Activated B cell treated with CpG ODN at 0.5 μM for 24 hours (primary cell): ENCODE measurements around the gene GABRP. TPM values are rescaled to one million over a fixed set of nuclear protein-coding genes. Genes with fewer than 3 reads are reported as not detected.

Experiments
- ATAC-seq: fragments of 200-7000 bp; cut with Tn5 transposase; one replicate; pipeline ENCODE4 v1.10.0; 2021; ENCODE audit warnings: low read depth, mild to moderate bottlenecking, moderate library complexity
- CTCF ChIA-PET: fragments of 350-600 bp; sonication (Branson Sonifier 250); formaldehyde crosslinking; loops from one replicate; lab custom pipeline; 2021; ENCODE audit warnings: antibody characterized with exemption; lab: Charles Lee
- POLR2A ChIA-PET: fragments of 350-600 bp; sonication (Branson Sonifier 250); formaldehyde crosslinking; loops from one replicate; lab custom pipeline; 2021; ENCODE audit warnings: antibody characterized with exemption; lab: Charles Lee
- DNase-seq: peaks from one replicate; pipeline ENCODE4 v3.0.0; 2022
- H3K27ac Mint-ChIP-seq: one replicate; pipeline ENCODE4 v1.8.0; 2020; ENCODE audit warnings: mixed read lengths
- H3K27me3 Mint-ChIP-seq: one replicate; pipeline ENCODE4 v1.8.0; 2021; ENCODE audit warnings: mixed read lengths
- H3K36me3 Mint-ChIP-seq: one replicate; pipeline ENCODE4 v1.8.0; 2021; ENCODE audit warnings: low read depth, mixed read lengths
- H3K4me1 Mint-ChIP-seq: one replicate; pipeline ENCODE4 v1.8.0; 2021; ENCODE audit warnings: mixed read lengths
- H3K4me3 Mint-ChIP-seq: one replicate; pipeline ENCODE4 v1.8.0; 2020; ENCODE audit warnings: mild to moderate bottlenecking, mixed read lengths
- H3K9me3 Mint-ChIP-seq: one replicate; pipeline ENCODE4 v1.8.0; 2020; ENCODE audit warnings: mixed read lengths
- intact Hi-C: fragments of 100-400 bp; cut with micrococcal nuclease; formaldehyde crosslinking; loops from one replicate; pipeline ENCODE4 v1.15.1; 2024
- total RNA-seq: library from RNA; stranded (reverse); gene quantifications from 2 replicates; pipeline ENCODE4 v1.2.3, GENCODE V29; 2022
- TF ChIP-seq, protein P1 (sequence below): fragments of 200-600 bp; IDR thresholded peaks from one replicate; pipeline ENCODE4 v1.8.0; 2022; ENCODE audit warnings: antibody characterized with exemption, mild to moderate bottlenecking

Gene GABRP, protein sequence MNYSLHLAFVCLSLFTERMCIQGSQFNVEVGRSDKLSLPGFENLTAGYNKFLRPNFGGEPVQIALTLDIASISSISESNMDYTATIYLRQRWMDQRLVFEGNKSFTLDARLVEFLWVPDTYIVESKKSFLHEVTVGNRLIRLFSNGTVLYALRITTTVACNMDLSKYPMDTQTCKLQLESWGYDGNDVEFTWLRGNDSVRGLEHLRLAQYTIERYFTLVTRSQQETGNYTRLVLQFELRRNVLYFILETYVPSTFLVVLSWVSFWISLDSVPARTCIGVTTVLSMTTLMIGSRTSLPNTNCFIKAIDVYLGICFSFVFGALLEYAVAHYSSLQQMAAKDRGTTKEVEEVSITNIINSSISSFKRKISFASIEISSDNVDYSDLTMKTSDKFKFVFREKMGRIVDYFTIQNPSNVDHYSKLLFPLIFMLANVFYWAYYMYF
- total RNA-seq = not detected in 2 replicates

DNA sequence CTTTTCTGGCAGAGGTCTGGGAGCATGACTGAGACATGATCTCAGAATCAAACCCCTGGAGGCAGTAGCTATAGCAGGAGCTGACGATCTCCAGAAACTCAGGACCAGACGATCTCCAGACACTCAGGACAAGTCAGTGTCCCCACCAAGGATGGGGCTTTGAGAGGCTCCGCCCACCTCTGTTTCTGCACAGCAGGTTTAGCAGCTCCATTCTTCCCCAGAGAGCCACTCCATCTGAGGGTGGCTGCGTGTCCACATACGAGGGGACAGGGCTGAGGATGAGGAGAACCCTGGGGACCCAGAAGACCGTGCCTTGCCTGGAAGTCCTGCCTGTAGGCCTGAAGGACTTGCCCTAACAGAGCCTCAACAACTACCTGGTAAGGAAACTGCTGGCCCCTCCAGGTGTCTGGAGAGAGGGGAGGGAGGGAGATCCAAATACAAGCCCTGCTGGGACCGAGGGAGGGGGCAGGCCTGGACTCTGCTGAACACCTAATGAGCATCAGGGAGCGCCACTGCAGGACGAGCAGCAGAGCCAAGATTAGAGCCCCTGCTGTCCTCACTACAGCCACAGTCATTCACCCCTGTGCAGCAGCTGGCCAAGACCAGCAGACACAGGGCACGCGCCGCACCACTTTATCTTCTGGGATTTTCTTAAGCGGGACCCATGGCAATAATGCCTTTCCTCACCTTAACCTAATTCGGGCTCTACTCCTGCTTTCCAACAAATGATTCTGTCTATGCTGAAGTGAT is at the start of gene GABRP:
TSS of gene GABRP (plus strand) at position 228 of the 750 bp plus-strand sequence. CDS start 4,891 bp downstream, outside the sequence.
- Mint-ChIP-seq H3K36me3 (no peaks in the 10 kb centered on the region), H3K4me1 (no peaks in the 10 kb centered on the region), H3K4me3 (no peak within 1 kb of the TSS), H3K27ac (no peak within 1 kb of the TSS), H3K9me3 (no peaks in the 10 kb centered on the region), H3K27me3 (no peaks in the 10 kb centered on the region)
- DNase-seq = no peak
- POLR2A ChIA-PET = no interaction called here
- intact Hi-C loops = no loop called here
- CTCF ChIA-PET = no interaction called here
- ATAC-seq = no peak
- TF ChIP-seq, protein P1, sequence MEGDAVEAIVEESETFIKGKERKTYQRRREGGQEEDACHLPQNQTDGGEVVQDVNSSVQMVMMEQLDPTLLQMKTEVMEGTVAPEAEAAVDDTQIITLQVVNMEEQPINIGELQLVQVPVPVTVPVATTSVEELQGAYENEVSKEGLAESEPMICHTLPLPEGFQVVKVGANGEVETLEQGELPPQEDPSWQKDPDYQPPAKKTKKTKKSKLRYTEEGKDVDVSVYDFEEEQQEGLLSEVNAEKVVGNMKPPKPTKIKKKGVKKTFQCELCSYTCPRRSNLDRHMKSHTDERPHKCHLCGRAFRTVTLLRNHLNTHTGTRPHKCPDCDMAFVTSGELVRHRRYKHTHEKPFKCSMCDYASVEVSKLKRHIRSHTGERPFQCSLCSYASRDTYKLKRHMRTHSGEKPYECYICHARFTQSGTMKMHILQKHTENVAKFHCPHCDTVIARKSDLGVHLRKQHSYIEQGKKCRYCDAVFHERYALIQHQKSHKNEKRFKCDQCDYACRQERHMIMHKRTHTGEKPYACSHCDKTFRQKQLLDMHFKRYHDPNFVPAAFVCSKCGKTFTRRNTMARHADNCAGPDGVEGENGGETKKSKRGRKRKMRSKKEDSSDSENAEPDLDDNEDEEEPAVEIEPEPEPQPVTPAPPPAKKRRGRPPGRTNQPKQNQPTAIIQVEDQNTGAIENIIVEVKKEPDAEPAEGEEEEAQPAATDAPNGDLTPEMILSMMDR = no peak

DNA sequence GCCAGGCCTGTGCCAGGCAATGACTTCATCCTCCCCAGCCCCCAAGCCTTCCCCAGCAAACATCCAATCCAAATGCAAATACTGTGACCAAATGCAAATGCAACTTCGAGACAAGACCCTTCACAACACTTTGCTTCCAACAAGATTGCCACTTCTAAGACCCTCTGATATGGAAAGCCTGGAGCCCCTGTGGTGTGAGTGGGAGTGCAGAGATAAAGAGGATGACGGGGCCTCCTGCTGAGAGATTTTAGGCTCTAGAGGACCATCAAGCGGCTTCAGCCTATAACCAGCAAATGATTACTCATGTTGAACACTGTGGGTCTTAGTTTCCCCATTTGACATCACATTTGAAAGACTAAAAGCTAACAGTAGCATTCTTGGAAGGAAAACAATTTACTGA is 46.6 kb upstream of the GABRP start:
- Mint-ChIP-seq H3K9me3 (peaks cover 2% of the 10 kb centered on the region), H3K4me1 (no peaks in the 10 kb centered on the region), H3K4me3 (no peak overlapping the region), H3K27me3 (peaks cover 5% of the 10 kb centered on the region), H3K27ac (no peak overlapping the region), H3K36me3 (no peaks in the 10 kb centered on the region)
- ATAC-seq (no peak), DNase-seq (no peak)
- TF ChIP-seq, protein P1 = no peak
- intact Hi-C loops = no loop called here
- ChIA-PET CTCF (no interaction called here), POLR2A (no interaction called here)

DNA sequence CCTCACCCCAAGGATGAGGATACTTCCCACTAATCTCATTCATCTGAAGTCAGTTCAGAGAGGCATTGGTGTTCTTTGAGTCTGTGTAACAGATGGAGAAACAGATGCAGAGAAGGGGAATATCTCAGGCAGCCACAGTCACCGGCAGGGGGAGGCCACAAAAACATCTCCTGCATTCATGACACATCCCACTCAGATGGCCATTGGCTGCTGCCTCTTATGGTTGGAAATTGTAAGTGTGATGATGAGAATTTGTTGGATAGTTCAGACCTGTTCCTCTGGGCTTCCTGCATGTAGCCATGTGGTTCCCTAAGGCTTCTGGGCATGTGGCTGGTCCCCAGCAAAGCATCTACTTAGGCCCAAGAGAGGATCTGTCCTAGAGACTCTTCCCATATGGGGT is 45.9 kb upstream of the GABRP start:
- POLR2A ChIA-PET = no interaction called here
- H3K36me3 Mint-ChIP-seq = no peaks in the 10 kb centered on the region
- DNase-seq (no peak), ATAC-seq (no peak)
- H3K9me3 Mint-ChIP-seq = peaks cover 2% of the 10 kb centered on the region
- H3K4me1 Mint-ChIP-seq = no peaks in the 10 kb centered on the region
- intact Hi-C loops = no loop called here
- TF ChIP-seq, protein P1 = no peak
- H3K27ac Mint-ChIP-seq = no peak overlapping the region
- H3K4me3 Mint-ChIP-seq = no peak overlapping the region
- CTCF ChIA-PET = no interaction called here
- H3K27me3 Mint-ChIP-seq = peaks cover 7% of the 10 kb centered on the region

DNA sequence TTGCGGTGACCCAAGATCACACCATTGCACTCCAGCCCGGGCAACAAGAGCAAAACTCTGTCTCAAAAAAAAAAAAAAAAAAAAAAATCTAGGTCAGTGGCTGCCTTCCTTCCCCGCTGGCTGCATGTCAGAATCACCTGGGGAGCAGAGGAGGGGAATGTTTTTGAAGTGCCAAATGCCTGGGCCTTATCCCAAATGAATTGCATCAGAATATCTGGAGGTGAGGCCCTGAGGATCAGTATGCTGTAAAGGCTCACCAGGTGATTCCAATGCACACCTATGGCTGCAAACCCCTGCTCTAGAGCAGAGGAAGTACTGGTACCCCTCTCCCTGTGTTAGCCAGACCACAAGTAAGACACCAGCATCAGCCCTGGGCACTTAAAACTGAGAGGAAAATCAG is 44.7 kb upstream of the GABRP start:
- POLR2A ChIA-PET = no interaction called here
- Mint-ChIP-seq H3K4me3 (no peak overlapping the region), H3K36me3 (no peaks in the 10 kb centered on the region), H3K27me3 (peaks cover 14% of the 10 kb centered on the region), H3K9me3 (peaks cover 2% of the 10 kb centered on the region), H3K27ac (no peak overlapping the region), H3K4me1 (no peaks in the 10 kb centered on the region)
- DNase-seq (no peak), ATAC-seq (no peak)
- intact Hi-C loops = no loop called here
- TF ChIP-seq, protein P1 = no peak
- CTCF ChIA-PET = no interaction called here

DNA sequence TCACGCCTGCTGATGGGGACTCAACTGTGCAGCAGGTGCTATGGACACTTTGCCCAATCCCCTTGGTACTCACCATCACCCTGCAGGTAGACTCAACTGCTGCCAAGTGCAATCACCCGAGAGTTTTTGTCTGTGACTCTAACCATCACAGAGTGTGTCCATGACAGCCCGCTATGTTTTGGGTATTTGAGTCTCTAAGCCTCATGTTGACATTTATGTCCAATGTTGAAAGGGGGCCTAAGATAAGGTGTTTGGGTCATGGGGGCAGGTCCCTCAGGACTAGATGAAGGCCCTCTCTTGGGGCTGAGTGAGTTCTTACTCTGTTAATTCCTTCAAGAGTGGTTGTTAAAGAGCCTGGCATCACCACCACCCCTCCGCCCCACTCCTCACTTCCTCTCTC is 44.1 kb upstream of the GABRP start:
- Mint-ChIP-seq H3K9me3 (peaks cover 2% of the 10 kb centered on the region), H3K27ac (no peak overlapping the region), H3K27me3 (peaks cover 18% of the 10 kb centered on the region), H3K4me3 (no peak overlapping the region), H3K4me1 (peaks cover 3% of the 10 kb centered on the region), H3K36me3 (no peaks in the 10 kb centered on the region)
- TF ChIP-seq, protein P1 = no peak
- ATAC-seq = no peak
- intact Hi-C loops = no loop called here
- CTCF ChIA-PET = no interaction called here
- DNase-seq = no peak
- POLR2A ChIA-PET = no interaction called here
